Glutamatergic neuron (in vitro differentiated cells): ENCODE results near the gene C4orf50. TPM values are rescaled to one million over a fixed set of nuclear protein-coding genes. Genes with fewer than 3 reads are reported as not detected.

Experiments used
- DNase-seq: peaks from one replicate; pipeline ENCODE4 v3.0.0; 2022
- H3K27ac Mint-ChIP-seq: one replicate; pipeline ENCODE4 v1.8.0; 2020; ENCODE audit warnings: mild to moderate bottlenecking, mixed read lengths, inconsistent platforms; ENCODE audit not compliant: unreplicated experiment
- H3K27me3 Mint-ChIP-seq: one replicate; pipeline ENCODE4 v1.8.0; 2020; ENCODE audit warnings: mild to moderate bottlenecking, moderate library complexity, mixed read lengths, inconsistent platforms; ENCODE audit not compliant: unreplicated experiment
- H3K36me3 Mint-ChIP-seq: one replicate; pipeline ENCODE4 v1.8.0; 2020; ENCODE audit warnings: mild to moderate bottlenecking, mixed read lengths, inconsistent platforms; ENCODE audit not compliant: unreplicated experiment
- H3K4me1 Mint-ChIP-seq: one replicate; pipeline ENCODE4 v1.8.0; 2020; ENCODE audit warnings: mild to moderate bottlenecking, low read depth, mixed read lengths, inconsistent platforms; ENCODE audit not compliant: unreplicated experiment
- H3K4me3 Mint-ChIP-seq: one replicate; pipeline ENCODE4 v1.8.0; 2020; ENCODE audit warnings: mild to moderate bottlenecking, mixed read lengths, inconsistent platforms; ENCODE audit not compliant: unreplicated experiment
- H3K9me3 Mint-ChIP-seq: one replicate; pipeline ENCODE4 v1.8.0; 2020; ENCODE audit warnings: mild to moderate bottlenecking, moderate library complexity, mixed read lengths, inconsistent platforms; ENCODE audit not compliant: unreplicated experiment
- CTCF ChIP-seq: fragments of 200-600 bp; sonication (generic); IDR thresholded peaks from one replicate; pipeline ENCODE4 v1.5.0; 2021; ENCODE audit not compliant: partially characterized antibody, unreplicated experiment
- total RNA-seq: library from RNA; stranded (reverse); fragmentation: NEBNext Ultra II Directional; extraction: Animal tissue kit (Norgen Biotek cat#: 25700); gene quantifications from one replicate; pipeline ENCODE4 v1.2.1, GENCODE V29; 2021; ENCODE audit not compliant: unreplicated experiment

C4orf50 gene
- total RNA-seq, 1 donor from 2014 or later: 0.56 TPM

GRCh38 chr4:5942947-5943346 lies 75.3 kb downstream of the C4orf50 start:
- Mint-ChIP-seq H3K27ac (no peak overlapping the region), H3K36me3 (peaks cover 15% of the 10 kb centered on the region), H3K27me3 (peaks cover 6% of the 10 kb centered on the region), H3K4me3 (no peak overlapping the region), H3K9me3 (peaks cover 14% of the 10 kb centered on the region), H3K4me1 (peaks cover 33% of the 10 kb centered on the region)
- DNase-seq: no peak
- TF ChIP-seq CTCF: no peak

DNA sequence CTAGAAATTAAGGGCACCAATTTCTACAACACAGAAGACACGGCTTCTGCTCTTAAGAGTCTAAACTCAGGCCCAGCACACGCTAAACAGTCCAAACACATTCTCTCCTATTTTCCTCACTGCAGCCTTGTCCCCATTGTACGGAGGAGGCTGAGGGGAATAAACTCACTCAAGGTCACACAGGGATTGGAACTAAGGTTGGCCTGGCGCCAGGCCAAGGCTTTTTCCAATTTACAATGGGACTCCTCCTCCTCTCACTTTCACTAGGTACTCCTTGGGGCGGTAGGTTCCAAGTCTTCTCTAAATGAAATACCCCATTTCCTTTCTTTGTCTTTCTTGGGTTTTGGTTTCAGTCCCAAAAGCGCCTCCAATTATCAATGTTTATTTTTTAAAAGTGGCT lies 76.6 kb downstream of the C4orf50 start:
- no peak for DNase-seq
- Mint-ChIP-seq H3K27ac (no peak overlapping the region), H3K4me3 (no peak overlapping the region), H3K27me3 (peaks cover 5% of the 10 kb centered on the region), H3K9me3 (peaks cover 13% of the 10 kb centered on the region), H3K36me3 (peaks cover 7% of the 10 kb centered on the region), H3K4me1 (peaks cover 33% of the 10 kb centered on the region)
- no peak for TF ChIP-seq CTCF

GRCh38 chr4:5940470-5941203 lies 77.6 kb downstream of the C4orf50 start:
- H3K9me3 Mint-ChIP-seq: peaks cover 10% of the 10 kb centered on the region
- no peak overlapping the region for H3K27ac Mint-ChIP-seq
- peaks cover 33% of the 10 kb centered on the region for H3K4me1 Mint-ChIP-seq
- H3K36me3 Mint-ChIP-seq: peaks cover 4% of the 10 kb centered on the region
- H3K4me3 Mint-ChIP-seq: no peak overlapping the region
- H3K27me3 Mint-ChIP-seq: peaks cover 4% of the 10 kb centered on the region
- TF ChIP-seq CTCF: no peak
- no peak for DNase-seq

DNA sequence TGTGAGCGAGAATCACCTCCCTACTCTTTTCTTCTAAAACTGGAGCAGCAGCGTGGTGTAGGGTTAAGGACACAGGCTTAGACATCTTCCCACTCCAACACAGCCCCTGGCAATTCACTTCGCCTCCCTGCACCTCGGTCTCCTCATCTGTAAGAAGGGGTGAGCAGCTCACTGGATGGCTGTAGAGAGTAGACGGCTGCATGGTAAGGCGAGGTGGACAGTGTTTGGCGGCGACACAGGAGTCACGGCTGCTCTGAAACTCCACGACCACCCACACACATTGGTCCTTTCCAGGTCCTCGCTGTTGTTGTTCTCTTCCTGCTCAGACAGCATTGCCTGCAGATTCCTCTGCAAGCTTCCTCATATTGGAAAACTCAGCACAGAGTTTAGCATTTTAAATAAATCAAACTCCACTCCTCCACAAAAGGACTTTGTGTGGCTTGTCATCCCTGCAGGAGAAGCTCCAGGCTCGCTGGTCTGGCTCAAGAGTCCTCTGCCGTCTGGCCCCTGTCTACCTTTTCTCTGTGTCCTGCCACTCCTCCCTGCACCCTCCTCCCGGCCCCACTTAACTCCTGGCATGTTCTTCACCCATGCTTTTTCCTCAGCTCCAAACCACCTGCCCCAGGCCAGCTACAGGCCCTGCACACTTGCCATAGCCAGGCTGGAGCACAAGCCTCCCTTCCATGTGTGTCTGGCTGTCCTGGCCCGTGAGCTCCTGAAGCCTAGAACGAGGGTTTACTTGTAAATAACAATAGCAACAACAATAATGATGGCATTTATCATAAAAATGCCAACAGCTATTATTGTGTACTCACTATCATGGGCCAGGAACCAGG lies 84.0 kb downstream of the C4orf50 start:
- TF ChIP-seq CTCF: no peak
- DNase-seq: no peak
- Mint-ChIP-seq H3K27me3 (peaks cover 12% of the 10 kb centered on the region), H3K4me3 (no peak overlapping the region), H3K9me3 (peaks cover 4% of the 10 kb centered on the region), H3K36me3 (no peaks in the 10 kb centered on the region), H3K4me1 (peaks cover 25% of the 10 kb centered on the region), H3K27ac (peak overlapping the region; percentile 48)

DNA sequence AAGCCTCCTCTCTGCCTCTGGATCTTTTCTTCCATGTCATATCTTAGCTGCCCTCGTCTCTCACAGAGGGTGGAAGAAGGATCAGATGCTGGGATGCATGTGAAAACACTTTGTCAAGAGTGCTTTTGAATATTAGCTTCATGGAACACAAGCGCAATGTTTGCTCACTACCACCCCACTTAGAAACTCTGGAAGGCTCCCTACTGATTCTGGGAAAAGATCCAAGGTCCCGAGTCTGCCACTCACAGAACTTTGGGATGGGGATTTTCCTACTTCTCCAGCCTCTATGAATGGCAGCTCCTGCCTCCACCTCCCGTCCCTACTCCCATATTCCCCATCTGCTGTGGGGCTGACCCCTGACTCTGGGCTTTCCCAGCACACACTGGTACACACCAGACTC lies 85.1 kb downstream of the C4orf50 start:
- DNase-seq: no peak
- peaks cover 16% of the 10 kb centered on the region for H3K27me3 Mint-ChIP-seq
- no peak overlapping the region for H3K27ac Mint-ChIP-seq
- peaks cover 30% of the 10 kb centered on the region for H3K4me1 Mint-ChIP-seq
- no peaks in the 10 kb centered on the region for H3K36me3 Mint-ChIP-seq
- no peak for TF ChIP-seq CTCF
- peaks cover 7% of the 10 kb centered on the region for H3K9me3 Mint-ChIP-seq
- no peak overlapping the region for H3K4me3 Mint-ChIP-seq
